Ovary (tissue), 3 donors: ENCODE data around the gene HMCES.

Source experiments
- EP300 ChIP-seq: sonication (generic); formaldehyde crosslinking; IDR thresholded peaks from one replicate; pipeline ENCODE4 v1.6.1; 2017; ENCODE audit warnings: antibody characterized with exemption
- POLR2A ChIP-seq: fragments of 450-650 bp; IDR thresholded peaks from one replicate; pipeline ENCODE4 v1.6.1; 2017; ENCODE audit warnings: antibody characterized with exemption, mild to moderate bottlenecking, moderate library complexity
- TF ChIP-seq, protein P1 (sequence below), 3 donors: fragments of 450-650 bp in 2 of 3; fragments of 200-600 bp in 1 of 3; IDR thresholded peaks; one replicate each; pipeline versions ENCODE4 v1.5.1 to v1.8.0; 2016 to 2022; ENCODE audit warnings: antibody characterized with exemption in 3 of 3, mild to moderate bottlenecking in 1 of 3
- donor health status: DM: no; HTN: no; CAD: no.

DNA sequence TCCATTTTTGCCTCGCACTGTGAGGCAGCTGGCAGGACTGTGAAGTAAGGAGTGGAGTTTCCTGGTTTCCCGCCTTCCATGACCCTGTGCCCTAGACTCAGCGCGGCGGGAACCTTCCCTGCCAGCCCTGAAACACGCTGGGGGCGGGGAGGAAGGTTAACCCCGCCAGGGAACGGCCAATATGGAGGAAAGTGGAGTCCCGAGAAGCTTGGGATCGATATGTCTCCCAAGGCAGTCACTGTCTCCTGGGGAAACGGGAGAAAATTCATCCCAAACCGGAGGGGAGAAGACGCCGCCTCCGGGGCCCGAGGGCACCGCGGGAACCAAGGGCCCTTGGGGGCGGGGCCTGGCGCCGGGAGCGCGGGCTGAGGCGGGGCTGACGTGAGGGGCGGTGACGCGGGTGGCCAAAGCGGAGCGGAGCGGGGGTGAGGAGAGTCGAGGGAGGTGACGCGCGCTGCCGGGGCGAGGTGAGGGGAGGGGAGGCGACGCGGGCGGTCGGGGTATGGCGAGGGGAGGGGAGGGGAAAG lies at the start of gene HMCES:
- TF ChIP-seq, protein P1, sequence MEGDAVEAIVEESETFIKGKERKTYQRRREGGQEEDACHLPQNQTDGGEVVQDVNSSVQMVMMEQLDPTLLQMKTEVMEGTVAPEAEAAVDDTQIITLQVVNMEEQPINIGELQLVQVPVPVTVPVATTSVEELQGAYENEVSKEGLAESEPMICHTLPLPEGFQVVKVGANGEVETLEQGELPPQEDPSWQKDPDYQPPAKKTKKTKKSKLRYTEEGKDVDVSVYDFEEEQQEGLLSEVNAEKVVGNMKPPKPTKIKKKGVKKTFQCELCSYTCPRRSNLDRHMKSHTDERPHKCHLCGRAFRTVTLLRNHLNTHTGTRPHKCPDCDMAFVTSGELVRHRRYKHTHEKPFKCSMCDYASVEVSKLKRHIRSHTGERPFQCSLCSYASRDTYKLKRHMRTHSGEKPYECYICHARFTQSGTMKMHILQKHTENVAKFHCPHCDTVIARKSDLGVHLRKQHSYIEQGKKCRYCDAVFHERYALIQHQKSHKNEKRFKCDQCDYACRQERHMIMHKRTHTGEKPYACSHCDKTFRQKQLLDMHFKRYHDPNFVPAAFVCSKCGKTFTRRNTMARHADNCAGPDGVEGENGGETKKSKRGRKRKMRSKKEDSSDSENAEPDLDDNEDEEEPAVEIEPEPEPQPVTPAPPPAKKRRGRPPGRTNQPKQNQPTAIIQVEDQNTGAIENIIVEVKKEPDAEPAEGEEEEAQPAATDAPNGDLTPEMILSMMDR (IDR thresholded peaks at IDR 0.05) = no peak
- TF ChIP-seq POLR2A (peak; percentile 66), EP300 (no peak)
